ENCODE measurements around the gene SFR1.
"Not testable (repeated sequence)": the region's sequence is repeated elsewhere in the genome, so short reads cannot be mapped to it uniquely, and the experiment has no call there.

SFR1 gene

GRCh38 chr10:104144931-104145330 is 23.0 kb downstream of the SFR1 start:
- no peak for TF ChIP-seq CTCF (IDR thresholded peaks at IDR 0.05; ENCODE audit: insufficient read depth, low read depth, low read length, missing control alignments)
- no peak overlapping the region for H3K4me3 ChIP-seq (ENCODE audit: low read length)
- DNase-seq (ENCODE audit: low read depth): no peak

GRCh38 chr10:104146882-104147281 is 24.9 kb downstream of the SFR1 start:
- H3K4me3 ChIP-seq (ENCODE audit: low read length): no peak overlapping the region
- TF ChIP-seq CTCF (IDR thresholded peaks at IDR 0.05; ENCODE audit: insufficient read depth, low read depth, low read length, missing control alignments): no peak
- DNase-seq (ENCODE audit: low read depth): no peak

- DNase-seq (ENCODE audit: low read depth): peak; percentile 22
- no peak overlapping the region for H3K4me3 ChIP-seq (ENCODE audit: low read length)
- no peak for TF ChIP-seq CTCF (IDR thresholded peaks at IDR 0.05; ENCODE audit: insufficient read depth, low read depth, low read length, missing control alignments)
These were observed 28.2 kb downstream of the SFR1 start for GRCh38 chr10:104150139-104150538.

- no peak for DNase-seq (ENCODE audit: low read depth)
- no peak for TF ChIP-seq CTCF (IDR thresholded peaks at IDR 0.05; ENCODE audit: insufficient read depth, low read depth, low read length, missing control alignments)
- no peak overlapping the region for H3K4me3 ChIP-seq (ENCODE audit: low read length)
These were observed 29.8 kb downstream of the SFR1 start for GRCh38 chr10:104151737-104152136.

GRCh38 chr10:104155591-104155990 is 33.6 kb downstream of the SFR1 start:
- no peak for DNase-seq (ENCODE audit: low read depth)
- H3K4me3 ChIP-seq (ENCODE audit: low read length): no peak overlapping the region
- TF ChIP-seq CTCF (IDR thresholded peaks at IDR 0.05; ENCODE audit: insufficient read depth, low read depth, low read length, missing control alignments): no peak

GRCh38 chr10:104170610-104171254 is 48.8 kb downstream of the SFR1 start:
- TF ChIP-seq CTCF (IDR thresholded peaks at IDR 0.05; ENCODE audit: insufficient read depth, low read depth, low read length, missing control alignments): no peak
- DNase-seq (ENCODE audit: low read depth): no peak
- H3K4me3 ChIP-seq (ENCODE audit: low read length): no peak overlapping the region

GRCh38 chr10:104174136-104174535 is 52.2 kb downstream of the SFR1 start:
- DNase-seq (ENCODE audit: low read depth); H3K4me3 ChIP-seq (ENCODE audit: low read length): not testable (repeated sequence)

Data from epithelial cell of esophagus (primary cell).